ENCODE measurements around the gene PEMT. TPM values are rescaled to one million over a fixed set of nuclear protein-coding genes. Genes with fewer than 3 reads are reported as not detected.
"Not testable (repeated sequence)": the region's sequence is repeated elsewhere in the genome, so short reads cannot be mapped to it uniquely, and the experiment has no call there.

The PEMT gene
- total and polyA plus RNA-seq, 2 experiments from 2014 or later = 54.8 to 55.2 TPM

DNA sequence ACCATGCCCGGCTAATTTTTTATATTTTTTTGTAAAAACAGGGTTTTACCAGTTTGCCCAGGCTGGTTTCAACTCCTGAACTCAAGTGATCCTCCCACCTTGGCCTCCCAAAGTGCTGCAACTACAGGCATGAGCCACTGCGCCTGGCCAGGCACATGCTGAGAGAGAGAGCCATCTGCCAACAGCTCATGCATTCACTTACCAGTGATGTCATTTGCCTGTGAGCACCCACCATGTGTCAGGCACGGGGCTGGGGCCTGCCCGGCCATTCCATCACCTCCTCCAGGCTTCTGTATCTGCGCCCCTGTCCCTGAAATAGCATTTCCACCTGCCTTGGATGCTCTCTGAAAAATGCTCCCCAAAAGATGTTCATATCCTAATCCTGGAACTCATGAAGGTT is 43.6 kb upstream of the PEMT start (continued):
- TF ChIP-seq, protein P1, sequence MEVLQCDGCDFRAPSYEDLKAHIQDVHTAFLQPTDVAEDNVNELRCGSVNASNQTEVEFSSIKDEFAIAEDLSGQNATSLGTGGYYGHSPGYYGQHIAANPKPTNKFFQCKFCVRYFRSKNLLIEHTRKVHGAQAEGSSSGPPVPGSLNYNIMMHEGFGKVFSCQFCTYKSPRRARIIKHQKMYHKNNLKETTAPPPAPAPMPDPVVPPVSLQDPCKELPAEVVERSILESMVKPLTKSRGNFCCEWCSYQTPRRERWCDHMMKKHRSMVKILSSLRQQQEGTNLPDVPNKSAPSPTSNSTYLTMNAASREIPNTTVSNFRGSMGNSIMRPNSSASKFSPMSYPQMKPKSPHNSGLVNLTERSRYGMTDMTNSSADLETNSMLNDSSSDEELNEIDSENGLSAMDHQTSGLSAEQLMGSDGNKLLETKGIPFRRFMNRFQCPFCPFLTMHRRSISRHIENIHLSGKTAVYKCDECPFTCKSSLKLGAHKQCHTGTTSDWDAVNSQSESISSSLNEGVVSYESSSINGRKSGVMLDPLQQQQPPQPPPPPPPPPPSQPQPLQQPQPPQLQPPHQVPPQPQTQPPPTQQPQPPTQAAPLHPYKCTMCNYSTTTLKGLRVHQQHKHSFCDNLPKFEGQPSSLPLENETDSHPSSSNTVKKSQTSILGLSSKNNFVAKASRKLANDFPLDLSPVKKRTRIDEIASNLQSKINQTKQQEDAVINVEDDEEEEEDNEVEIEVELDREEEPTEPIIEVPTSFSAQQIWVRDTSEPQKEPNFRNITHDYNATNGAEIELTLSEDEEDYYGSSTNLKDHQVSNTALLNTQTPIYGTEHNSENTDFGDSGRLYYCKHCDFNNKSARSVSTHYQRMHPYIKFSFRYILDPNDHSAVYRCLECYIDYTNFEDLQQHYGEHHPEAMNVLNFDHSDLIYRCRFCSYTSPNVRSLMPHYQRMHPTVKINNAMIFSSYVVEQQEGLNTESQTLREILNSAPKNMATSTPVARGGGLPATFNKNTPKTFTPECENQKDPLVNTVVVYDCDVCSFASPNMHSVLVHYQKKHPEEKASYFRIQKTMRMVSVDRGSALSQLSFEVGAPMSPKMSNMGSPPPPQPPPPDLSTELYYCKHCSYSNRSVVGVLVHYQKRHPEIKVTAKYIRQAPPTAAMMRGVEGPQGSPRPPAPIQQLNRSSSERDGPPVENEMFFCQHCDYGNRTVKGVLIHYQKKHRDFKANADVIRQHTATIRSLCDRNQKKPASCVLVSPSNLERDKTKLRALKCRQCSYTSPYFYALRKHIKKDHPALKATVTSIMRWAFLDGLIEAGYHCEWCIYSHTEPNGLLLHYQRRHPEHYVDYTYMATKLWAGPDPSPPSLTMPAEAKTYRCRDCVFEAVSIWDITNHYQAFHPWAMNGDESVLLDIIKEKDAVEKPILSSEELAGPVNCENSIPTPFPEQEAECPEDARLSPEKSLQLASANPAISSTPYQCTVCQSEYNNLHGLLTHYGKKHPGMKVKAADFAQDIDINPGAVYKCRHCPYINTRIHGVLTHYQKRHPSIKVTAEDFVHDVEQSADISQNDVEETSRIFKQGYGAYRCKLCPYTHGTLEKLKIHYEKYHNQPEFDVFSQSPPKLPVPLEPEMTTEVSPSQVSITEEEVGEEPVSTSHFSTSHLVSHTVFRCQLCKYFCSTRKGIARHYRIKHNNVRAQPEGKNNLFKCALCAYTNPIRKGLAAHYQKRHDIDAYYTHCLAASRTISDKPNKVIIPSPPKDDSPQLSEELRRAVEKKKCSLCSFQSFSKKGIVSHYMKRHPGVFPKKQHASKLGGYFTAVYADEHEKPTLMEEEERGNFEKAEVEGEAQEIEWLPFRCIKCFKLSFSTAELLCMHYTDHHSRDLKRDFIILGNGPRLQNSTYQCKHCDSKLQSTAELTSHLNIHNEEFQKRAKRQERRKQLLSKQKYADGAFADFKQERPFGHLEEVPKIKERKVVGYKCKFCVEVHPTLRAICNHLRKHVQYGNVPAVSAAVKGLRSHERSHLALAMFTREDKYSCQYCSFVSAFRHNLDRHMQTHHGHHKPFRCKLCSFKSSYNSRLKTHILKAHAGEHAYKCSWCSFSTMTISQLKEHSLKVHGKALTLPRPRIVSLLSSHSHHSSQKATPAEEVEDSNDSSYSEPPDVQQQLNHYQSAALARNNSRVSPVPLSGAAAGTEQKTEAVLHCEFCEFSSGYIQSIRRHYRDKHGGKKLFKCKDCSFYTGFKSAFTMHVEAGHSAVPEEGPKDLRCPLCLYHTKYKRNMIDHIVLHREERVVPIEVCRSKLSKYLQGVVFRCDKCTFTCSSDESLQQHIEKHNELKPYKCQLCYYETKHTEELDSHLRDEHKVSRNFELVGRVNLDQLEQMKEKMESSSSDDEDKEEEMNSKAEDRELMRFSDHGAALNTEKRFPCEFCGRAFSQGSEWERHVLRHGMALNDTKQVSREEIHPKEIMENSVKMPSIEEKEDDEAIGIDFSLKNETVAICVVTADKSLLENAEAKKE (CRISPR knock-in tag; IDR thresholded peaks at IDR 0.05) = no peak
- no peak for TF ChIP-seq STAT1 (IDR thresholded peaks at IDR 0.05; ENCODE audit: unreplicated experiment)

GRCh38 chr17:17633310-17633709 is 41.8 kb upstream of the PEMT start:
- Mint-ChIP-seq H3K27me3 (ENCODE audit: insufficient read depth, low read depth, poor library complexity) (peaks cover 4% of the 10 kb centered on the region), H3K9me3 (peaks cover 10% of the 10 kb centered on the region), H3K4me3 (no peak overlapping the region), H3K4me1 (peaks cover 6% of the 10 kb centered on the region), H3K27ac (no peak overlapping the region), H3K36me3 (ENCODE audit: low read depth) (peaks cover 6% of the 10 kb centered on the region; the same call in 1 of the 3 replicates)
- H3F3A ChIP-seq (replicated peaks; ENCODE audit: low read depth) = no peaks in the 10 kb centered on the region
- H3K4me1 ChIP-seq (ENCODE audit: insufficient read depth) = 0 out of 2 replicates have a peak, but pooled peaks cover 2% of the 10 kb centered on the region
- no peaks in the 10 kb centered on the region for H3K79me2 ChIP-seq (replicated peaks; ENCODE audit: insufficient read depth)
- H3K27me3 ChIP-seq (ENCODE audit: insufficient read depth) = no peaks in the 10 kb centered on the region
- ATAC-seq = no peak
- DNase-seq (ENCODE audit: low spot score) = no peak
- H3K36me3 ChIP-seq (ENCODE audit: insufficient read depth) = no peaks in the 10 kb centered on the region
- H4K20me1 ChIP-seq (replicated peaks; ENCODE audit: insufficient read depth) = no peaks in the 10 kb centered on the region
- no peak overlapping the region for H2AFZ ChIP-seq
- H3K4me2 ChIP-seq = no peak overlapping the region
- no peak overlapping the region for H3K4me3 ChIP-seq
- no peaks in the 10 kb centered on the region for H3K9me2 ChIP-seq (ENCODE audit: insufficient read depth)
- TF ChIP-seq CREB1 (CRISPR knock-in tag; IDR thresholded peaks at IDR 0.05; ENCODE audit: low read depth) (no peak), JUNB (IDR thresholded peaks at IDR 0.05; ENCODE audit: unreplicated experiment) (no peak), EZH2 (IDR thresholded peaks at IDR 0.05; ENCODE audit: low read depth, unreplicated experiment) (no peak), NANOG (IDR thresholded peaks at IDR 0.05; ENCODE audit: borderline replicate concordance) (no peak)
- TF ChIP-seq, protein P2, sequence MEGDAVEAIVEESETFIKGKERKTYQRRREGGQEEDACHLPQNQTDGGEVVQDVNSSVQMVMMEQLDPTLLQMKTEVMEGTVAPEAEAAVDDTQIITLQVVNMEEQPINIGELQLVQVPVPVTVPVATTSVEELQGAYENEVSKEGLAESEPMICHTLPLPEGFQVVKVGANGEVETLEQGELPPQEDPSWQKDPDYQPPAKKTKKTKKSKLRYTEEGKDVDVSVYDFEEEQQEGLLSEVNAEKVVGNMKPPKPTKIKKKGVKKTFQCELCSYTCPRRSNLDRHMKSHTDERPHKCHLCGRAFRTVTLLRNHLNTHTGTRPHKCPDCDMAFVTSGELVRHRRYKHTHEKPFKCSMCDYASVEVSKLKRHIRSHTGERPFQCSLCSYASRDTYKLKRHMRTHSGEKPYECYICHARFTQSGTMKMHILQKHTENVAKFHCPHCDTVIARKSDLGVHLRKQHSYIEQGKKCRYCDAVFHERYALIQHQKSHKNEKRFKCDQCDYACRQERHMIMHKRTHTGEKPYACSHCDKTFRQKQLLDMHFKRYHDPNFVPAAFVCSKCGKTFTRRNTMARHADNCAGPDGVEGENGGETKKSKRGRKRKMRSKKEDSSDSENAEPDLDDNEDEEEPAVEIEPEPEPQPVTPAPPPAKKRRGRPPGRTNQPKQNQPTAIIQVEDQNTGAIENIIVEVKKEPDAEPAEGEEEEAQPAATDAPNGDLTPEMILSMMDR (conservative IDR thresholded peaks at IDR 0.05; ENCODE audit: low read depth in 2 of 2) = no peak
- no peak overlapping the region for H3K27ac ChIP-seq (ENCODE audit: low read depth)

- not testable (repeated sequence) for H3K36me3 ChIP-seq (ENCODE audit: insufficient read depth); H3K27me3 Mint-ChIP-seq (ENCODE audit: insufficient read depth, low read depth, poor library complexity); H3K79me2 ChIP-seq (replicated peaks; ENCODE audit: insufficient read depth); H3K27me3 ChIP-seq (ENCODE audit: insufficient read depth); DNase-seq (ENCODE audit: low spot score); H3K4me2 ChIP-seq; H3K27ac ChIP-seq (ENCODE audit: low read depth); H3K4me3 Mint-ChIP-seq; H3K4me3 ChIP-seq; H3K9me2 ChIP-seq (ENCODE audit: insufficient read depth); H4K20me1 ChIP-seq (replicated peaks; ENCODE audit: insufficient read depth); H3K27ac Mint-ChIP-seq; H2AFZ ChIP-seq; H3K36me3 Mint-ChIP-seq (ENCODE audit: low read depth); H3K4me1 ChIP-seq (ENCODE audit: insufficient read depth); H3K4me1 Mint-ChIP-seq; ATAC-seq; H3F3A ChIP-seq (replicated peaks; ENCODE audit: low read depth)
- H3K9me3 Mint-ChIP-seq = peaks cover 10% of the 10 kb centered on the region
Observed at GRCh38 chr17:17632690-17633089, 41.2 kb upstream of the PEMT start.
